COLO829 (cell line): ENCODE data around the gene PODN.

Experiments used
- DNase-seq: peaks from one replicate; pipeline ENCODE4 v3.0.0; 2012; ENCODE audit warnings: low spot score

PODN gene

DNA sequence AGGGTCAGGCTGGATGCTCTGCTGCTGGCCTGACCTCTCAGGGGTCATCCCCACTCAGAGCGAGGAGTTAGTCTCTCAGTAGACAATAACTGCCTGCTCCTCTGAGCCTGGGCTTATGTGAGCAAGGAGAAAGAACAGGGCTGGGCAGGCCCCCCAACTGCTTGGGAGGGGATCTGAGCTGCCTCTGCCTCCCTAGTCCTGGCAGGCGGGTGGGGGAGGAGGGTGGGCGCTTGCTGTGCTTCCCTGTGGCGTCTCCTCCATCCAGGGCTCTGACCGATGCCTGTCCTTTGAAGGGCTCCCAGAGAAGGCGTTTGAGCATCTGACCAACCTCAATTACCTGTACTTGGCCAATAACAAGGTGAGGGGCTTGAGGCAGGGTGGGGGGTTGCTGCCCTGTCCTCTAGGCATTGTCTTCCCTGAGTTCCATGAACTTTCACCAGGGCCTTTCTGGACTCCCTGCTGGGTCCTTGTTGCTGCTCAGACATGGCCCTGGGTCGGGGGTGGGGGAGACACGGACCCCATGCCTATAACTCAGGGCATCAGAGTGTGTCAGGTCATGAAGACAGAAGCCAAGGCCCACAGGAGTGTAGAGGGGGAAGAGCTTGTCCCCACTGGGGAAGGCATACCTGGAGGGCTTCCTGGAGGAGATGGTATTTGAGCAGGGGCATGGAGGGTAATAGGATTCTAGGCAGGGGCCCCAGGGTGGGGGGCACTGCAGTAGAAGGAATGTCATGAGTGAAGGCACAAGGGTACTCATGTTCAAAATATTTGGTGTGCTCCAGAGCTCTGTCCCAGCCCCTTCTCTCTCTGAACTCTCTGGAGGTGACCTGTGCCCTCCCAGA lies 12.5 kb downstream of the PODN start:
- DNase-seq: no peak

DNA sequence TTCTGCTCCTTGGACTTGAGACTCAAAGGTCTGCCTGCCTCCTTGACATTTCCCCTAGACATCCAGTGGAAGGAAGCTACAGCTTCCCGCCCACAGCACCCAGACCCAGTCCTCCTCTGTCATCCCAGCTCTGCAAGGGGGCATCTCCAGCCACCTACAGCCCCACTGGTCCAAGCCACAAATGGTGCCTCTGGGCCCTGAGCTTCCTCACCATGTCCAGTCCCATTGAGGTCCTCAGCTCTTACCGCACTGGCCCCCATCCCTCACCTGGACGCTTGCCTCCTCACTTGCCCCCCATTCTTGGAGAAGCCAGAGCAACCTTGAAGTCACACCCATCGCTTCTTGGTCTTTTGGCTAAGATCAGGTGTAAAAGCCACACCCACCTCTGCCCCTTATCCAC lies 13.2 kb downstream of the PODN start:
- DNase-seq: no peak

DNA sequence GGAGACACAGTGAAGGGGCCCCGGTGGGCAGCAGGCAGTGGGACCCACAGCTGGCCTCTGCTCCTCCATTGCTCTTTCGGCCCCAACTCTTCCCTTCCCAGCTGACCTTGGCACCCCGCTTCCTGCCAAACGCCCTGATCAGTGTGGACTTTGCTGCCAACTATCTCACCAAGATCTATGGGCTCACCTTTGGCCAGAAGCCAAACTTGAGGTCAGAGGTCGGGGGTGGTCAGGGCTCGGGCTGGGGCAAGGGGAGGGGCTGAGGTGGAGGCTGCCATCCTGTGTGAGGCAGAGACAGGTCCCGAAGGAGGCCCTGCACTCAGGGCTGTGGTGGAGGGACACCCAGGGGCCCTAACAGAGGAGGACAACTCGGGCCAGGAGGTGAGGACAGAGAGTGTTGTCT lies 13.7 kb downstream of the PODN start:
- no peak for DNase-seq

DNA sequence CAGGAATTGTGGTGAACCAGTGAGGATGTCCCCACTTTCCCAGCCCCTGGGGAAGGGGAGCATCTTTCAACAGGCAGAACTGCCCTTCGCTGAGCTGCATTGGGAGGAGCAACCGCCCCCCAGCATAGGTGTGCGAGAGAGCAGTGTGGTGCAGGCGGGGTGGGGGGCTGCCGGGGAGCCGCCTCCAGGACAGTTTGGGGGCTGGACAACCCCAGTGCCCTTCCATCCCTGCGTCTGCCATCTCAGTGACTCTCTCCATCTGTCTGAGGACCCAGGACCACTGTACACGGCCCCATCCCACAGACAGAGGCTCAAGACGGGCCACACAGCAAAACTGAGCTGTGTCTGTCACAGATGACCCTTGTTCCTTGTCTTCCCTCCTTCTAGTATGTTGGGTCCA lies 14.2 kb downstream of the PODN start:
- DNase-seq: no peak

DNA sequence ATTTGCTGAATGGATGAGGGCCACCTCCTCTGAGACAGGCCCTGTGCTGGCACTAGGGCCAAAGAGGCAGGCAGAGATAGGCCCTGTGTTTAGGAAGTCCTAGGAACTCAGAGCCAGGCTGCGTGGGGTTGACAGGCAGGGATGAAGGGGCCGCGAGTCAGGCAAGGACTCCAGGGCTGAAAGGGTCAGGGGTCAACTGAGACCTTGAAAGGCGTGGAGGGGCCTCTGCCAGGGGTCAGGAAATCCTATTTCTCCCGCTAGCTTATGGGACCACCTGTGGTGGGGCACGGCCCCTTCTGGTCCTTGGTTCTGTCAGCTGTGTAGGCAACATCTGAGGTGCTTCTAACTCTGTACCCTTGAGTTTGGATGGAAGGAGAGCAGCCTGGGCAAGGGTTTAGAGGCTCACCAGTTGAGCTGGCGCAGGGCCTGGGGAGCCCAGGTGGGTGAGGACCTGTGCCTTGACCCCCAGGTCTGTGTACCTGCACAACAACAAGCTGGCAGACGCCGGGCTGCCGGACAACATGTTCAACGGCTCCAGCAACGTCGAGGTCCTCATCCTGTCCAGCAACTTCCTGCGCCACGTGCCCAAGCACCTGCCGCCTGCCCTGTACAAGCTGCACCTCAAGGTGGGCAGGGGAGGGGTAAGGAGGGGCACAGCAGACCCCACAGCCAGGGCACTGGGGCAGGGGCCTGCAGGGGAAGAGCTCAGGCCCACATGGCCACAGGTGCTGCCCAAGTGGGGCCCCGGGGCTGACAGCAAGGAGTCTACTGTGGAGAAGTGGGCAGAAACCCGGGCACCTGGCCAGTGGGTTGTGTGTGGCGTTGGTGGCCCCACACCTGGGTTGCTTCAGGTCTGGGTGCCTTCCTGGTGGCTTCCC lies 14.9 kb downstream of the PODN start:
- DNase-seq: no peak

DNA sequence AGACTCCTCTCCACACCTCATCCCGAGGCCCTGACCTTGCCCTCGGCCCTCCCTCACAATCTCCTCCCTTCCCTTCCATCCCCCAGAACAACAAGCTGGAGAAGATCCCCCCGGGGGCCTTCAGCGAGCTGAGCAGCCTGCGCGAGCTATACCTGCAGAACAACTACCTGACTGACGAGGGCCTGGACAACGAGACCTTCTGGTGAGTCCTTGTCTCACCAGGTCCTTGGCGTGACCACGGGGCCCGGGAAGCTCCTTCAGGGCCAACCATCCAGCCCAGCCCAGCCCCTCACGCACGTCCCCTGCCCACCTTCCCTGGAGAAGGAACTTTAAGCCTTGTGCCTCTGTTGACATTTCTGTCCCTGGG lies 15.6 kb downstream of the PODN start:
- DNase-seq: no peak

DNA sequence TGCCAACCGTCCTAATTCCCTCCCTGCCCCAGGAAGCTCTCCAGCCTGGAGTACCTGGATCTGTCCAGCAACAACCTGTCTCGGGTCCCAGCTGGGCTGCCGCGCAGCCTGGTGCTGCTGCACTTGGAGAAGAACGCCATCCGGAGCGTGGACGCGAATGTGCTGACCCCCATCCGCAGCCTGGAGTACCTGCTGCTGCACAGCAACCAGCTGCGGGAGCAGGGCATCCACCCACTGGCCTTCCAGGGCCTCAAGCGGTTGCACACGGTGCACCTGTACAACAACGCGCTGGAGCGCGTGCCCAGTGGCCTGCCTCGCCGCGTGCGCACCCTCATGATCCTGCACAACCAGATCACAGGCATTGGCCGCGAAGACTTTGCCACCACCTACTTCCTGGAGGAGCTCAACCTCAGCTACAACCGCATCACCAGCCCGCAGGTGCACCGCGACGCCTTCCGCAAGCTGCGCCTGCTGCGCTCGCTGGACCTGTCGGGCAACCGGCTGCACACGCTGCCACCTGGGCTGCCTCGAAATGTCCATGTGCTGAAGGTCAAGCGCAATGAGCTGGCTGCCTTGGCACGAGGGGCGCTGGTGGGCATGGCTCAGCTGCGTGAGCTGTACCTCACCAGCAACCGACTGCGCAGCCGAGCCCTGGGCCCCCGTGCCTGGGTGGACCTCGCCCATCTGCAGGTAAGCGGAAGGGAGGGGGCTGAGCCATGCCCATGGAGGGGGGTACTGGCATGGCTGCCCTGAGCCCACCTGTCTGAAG lies 16.5 kb downstream of the PODN start:
- no peak for DNase-seq

DNA sequence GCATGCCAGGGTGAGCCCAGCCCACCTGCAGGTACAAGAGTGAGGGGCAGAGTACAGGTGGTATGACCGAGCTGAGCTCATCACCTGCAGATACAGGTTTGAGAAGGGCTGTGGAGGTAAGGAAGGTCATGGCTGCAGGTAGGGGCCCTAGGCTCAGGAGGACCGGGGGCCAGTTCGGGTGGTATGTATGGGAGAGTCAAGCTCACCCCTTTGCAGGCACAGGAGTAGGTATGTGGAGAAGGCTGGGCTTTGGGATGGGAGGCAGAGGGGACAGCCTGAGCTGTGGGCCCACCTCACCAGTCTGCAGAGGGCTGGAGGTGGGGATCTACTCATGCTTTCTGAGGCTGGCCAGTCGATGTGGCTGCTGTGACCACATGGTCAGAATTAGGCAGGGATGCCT lies 17.2 kb downstream of the PODN start:
- DNase-seq: no peak

DNA sequence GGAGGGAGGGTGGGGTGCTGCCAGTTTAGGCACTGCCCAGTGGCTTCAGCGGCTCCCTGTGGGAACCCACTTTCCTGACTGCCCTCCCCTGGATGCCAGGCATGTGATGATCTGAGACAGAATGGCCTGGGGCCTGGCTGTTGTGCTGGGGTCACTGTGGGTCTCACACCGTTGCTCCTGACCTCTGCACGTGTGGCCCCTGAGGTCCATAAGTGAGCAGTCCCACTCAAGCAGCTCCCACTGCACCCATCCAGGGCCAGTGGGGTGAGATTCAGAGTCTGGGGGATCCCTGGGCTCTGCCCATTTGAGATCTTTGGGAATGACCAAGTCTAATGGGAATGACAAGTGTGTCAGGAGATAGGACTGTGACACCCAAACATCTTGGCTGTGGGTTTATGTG lies 18.0 kb downstream of the PODN start:
- no peak for DNase-seq

DNA sequence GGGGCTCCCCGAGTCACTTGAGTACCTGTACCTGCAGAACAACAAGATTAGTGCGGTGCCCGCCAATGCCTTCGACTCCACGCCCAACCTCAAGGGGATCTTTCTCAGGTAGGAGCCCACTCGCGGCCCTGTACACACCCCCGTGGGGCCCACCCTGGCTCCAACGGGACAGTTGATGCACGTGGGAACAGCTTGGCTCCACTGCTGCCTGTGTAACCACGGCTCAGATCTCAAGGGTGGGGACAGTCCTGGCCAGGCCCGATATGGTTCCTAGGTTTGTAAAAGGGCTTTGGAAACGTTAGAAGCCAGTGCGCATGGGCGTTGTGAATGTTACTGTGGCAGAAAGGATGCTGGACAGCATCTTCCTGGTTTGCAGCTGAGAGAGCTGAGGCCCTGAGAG lies 18.8 kb downstream of the PODN start:
- no peak for DNase-seq

DNA sequence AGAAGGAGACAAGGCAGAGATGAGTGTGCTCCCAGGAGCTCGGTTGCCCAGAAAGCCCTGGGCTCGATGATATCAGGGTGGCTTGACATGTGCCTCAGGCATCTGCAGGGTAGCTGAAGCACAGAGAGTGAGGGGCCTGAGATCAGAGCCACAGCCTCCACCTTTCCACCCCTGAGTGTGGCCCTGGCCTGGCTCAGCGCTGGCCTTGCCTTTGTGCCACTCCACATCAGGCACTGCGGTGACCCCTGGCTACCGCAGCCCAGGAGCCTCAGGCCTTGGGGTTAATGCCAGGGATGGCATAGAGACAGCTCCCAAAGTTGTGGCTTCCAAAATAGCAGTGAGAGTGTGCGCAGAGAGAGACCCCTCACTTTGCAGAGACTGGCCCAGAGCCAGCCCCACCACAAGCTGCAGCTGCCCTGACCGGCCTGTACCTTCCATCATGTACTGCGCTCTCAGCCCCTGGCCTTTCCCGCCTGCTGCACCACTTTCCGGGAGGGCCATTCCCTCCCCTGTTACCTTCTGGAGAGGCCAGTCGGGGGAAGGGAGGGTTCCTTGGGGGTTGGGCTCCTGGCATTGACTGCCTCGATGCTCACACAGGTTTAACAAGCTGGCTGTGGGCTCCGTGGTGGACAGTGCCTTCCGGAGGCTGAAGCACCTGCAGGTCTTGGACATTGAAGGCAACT lies 19.5 kb downstream of the PODN start:
- DNase-seq: no peak

DNA sequence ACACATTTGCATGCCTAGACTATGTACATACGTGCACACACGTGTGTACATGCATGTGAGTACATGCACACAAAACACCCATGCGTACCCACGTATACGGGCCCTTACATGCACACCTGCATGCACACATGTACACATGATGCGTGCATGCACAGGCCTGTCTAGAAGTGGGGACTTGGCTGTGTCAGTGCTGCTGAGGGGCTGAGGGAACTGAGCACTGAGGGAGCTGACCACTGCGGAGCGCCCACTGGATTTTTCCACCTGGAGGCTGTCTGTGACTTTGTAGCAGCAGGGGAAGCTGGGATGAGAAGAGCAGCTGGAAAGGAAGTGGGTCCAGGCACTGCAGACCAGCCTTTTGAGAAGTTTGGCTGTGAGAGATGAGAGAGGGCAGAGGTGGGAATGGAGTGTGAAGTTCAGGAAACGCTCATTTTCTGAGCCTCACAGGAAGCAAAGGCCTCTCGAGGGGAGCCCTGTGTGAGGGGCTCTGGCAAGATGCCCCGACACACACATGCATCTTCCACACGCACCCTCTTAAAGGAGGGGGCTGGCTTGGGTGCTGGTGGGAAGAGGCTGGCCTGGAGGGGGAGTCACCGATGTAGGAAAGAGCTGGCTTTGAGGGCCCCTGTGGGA lies 20.9 kb downstream of the PODN start:
- no peak for DNase-seq

DNA sequence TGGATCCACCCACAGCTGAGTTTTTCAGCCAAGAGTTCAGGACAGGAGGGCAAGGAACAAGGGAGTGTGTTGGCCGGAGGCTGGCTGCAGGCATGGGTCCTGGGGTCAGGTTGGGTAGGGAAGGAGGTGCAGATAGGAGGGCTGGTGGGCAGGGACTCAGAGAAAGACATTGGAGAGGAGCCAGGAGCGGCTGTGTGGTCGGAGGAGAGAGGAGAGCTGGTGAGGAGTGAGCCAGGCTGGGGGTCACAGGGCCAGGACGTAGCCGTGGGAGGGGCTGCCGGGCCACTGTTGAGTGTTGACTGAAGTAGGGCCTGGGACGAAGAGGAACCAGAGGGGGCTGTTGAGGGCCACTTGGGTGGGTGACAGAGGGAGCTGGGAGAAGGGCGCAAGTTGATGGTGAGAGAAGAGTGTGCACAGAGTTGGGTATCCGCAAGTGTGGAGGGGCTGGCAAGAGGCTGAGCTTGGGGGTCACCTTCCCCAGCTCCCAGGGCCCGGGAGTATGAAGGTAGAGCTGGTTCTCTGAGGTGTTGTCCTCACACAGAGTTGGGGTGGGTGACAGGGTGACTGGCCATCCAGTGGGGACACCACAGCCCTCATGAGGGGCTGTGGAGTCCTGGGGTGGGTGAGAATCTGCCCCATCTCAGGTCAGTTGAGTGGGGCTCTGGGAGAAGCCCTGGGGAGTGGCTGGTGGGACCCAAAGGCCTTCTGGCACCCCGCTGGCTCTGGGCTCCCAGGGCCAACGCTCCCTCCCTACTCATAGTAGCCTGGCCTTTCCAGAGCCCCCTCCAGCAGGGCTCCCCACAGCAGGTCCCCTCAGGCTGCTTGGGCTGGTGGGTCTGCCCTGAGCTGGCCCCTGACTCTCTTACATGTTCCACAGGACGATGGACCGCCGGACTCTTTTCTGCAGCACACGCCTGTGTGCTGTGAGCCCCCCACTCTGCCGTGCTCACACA lies 21.9 kb downstream of the PODN start:
- no peak for DNase-seq

DNA sequence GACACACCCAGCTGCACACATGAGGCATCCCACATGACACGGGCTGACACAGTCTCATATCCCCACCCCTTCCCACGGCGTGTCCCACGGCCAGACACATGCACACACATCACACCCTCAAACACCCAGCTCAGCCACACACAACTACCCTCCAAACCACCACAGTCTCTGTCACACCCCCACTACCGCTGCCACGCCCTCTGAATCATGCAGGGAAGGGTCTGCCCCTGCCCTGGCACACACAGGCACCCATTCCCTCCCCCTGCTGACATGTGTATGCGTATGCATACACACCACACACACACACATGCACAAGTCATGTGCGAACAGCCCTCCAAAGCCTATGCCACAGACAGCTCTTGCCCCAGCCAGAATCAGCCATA lies 22.6 kb downstream of the PODN start:
- no peak for DNase-seq

DNA sequence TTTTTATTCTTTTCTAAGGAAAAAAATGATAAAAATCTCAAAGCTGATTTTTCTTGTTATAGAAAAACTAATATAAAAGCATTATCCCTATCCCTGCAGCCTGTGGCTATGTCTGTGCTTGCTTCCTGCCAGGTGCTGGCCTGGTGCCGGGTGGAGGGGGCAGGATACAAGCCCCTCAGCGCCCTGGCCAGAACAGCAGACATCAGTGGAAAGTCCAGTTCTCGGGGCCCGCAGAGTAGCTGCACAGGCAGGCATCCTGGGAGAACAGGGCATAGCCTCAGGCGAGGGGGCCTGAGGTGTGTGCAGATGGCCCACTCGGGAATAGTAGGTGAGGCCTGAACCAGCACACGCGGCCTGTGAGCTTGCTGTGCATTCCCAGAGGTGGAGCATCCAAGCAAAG lies 23.4 kb downstream of the PODN start:
- no peak for DNase-seq

DNA sequence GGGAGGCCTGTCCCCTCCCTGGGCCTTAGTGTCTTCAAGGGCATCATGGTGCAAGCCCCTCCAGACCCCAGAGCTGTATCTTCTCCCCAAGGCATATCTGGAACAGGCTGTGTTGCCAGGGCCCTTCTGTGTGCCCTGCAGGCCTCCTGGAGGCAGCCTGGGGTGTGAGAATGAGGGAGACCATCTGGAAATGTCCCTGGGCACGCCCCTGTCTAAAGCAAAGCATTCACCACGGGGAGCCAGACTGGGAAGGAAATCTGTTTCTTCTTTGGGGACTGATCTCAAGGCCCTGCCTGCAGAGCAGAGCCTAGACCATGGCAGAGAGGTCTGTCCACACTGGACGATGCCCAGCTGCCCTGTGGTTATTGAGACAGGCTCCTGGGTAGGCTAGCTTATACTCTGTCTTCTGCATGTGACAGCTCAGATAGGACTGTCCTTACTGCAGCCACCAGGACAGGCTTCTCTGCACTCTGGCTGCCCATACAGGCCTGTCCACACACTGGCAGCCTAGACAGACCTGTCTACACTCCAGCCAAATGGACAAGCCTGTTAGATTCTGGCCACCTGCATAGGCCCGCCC lies 24.6 kb downstream of the PODN start:
- no peak for DNase-seq

DNA sequence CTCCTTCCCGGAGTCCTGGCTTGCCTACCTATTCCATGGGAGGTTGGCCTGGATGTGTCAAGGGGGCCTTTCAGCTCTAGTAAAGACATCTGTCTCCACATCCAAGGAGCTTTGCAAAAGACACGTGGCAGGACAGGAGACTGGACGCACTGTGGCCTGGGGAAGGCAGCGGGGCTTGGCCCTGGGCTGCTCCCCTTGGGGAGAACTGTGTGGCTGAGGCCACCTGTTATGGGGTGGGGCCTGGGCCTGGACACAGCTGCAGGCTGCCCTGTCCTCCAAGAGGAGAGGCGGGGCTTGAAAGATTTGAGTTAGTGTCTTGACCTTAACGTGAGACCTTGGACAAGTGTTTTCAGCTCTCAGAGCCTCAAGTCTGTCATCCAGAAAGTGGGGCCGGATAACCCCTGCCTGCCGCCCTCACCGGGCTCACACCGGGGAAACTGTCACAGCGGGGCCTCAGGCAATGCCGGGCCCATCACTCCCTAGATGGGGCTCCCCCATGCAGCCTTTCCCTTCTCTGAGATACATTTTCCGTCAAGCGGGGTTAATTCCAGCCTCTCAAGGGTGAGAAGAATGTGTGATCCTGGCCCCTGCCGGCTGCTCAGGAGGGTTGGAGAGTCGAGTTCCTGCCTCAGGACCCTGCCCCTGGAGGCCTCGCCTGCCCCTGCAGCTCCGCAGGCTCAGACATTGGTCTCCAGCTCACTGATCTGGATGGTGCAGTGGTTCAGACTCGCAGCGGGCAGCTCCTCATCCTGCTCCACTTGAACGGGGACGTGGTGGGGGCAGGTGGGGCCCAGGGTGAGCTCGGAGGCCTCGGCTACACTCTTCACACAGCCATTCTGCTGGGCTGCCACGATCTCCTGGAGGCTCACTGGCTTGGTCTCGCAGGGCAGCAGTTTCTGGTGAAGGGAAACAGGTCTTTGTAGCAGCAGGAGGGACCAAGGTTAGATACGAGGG lies 25.6 kb downstream of the PODN start:
- no peak for DNase-seq

DNA sequence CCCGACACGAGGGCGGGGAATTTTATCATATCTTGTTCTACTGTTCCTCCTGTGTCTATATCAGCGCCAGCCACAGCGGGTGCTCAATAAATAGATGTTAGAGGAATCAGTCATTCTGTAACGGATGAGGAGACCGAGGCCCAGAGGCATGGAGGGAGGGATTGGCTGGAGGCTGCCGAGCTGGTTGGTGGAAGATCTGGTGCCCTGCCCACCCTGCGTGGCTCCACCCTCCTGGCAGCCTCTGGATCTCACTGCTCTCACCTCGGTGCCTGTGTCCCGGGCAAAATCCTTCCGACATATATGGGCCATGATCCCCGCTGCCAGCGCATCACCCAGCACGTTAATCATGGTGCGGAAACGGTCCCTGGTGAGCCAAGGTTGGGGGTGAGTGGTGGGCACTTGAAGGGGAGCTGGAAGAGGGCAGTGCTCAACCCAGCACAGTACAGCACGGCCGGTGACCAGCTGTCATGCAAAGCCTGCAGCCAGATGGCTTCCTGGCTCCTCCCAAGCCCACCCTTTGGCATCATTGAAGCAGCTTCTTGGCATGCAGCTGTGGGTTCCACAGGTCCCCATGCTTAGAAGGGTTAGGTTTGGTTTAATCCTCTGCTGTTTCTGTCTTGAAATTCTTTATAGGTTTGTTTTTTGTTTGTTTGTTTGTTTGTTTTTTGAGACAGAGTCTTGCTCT lies 26.7 kb downstream of the PODN start:
- DNase-seq: no peak
